GM21737 (cell line): ENCODE results near the gene EIF3CL.
"Not testable (repeated sequence)": the region's sequence is repeated elsewhere in the genome, so short reads cannot be mapped to it uniquely, and the experiment has no call there.

Source experiments
- ATAC-seq: cut with Tn5 transposase; IDR thresholded peaks from one replicate; pipeline ENCODE4 v1.9.1; 2021; ENCODE audit warnings: mild to moderate bottlenecking, moderate library complexity; ENCODE audit not compliant: unreplicated experiment

EIF3CL gene, protein sequence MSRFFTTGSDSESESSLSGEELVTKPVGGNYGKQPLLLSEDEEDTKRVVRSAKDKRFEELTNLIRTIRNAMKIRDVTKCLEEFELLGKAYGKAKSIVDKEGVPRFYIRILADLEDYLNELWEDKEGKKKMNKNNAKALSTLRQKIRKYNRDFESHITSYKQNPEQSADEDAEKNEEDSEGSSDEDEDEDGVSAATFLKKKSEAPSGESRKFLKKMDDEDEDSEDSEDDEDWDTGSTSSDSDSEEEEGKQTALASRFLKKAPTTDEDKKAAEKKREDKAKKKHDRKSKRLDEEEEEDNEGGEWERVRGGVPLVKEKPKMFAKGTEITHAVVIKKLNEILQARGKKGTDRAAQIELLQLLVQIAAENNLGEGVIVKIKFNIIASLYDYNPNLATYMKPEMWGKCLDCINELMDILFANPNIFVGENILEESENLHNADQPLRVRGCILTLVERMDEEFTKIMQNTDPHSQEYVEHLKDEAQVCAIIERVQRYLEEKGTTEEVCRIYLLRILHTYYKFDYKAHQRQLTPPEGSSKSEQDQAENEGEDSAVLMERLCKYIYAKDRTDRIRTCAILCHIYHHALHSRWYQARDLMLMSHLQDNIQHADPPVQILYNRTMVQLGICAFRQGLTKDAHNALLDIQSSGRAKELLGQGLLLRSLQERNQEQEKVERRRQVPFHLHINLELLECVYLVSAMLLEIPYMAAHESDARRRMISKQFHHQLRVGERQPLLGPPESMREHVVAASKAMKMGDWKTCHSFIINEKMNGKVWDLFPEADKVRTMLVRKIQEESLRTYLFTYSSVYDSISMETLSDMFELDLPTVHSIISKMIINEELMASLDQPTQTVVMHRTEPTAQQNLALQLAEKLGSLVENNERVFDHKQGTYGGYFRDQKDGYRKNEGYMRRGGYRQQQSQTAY

GRCh38 chr16:28403220-28404072, at the start of gene EIF3CL:
TSS of gene EIF3CL (minus strand) at chr16:28403841. CDS start at chr16:28403618, 223 bp downstream.
- peak; percentile 94 for ATAC-seq

- ATAC-seq = not testable (repeated sequence)
Observed at GRCh38 chr16:28447081-28447480, 43.4 kb upstream of the EIF3CL start.

GRCh38 chr16:28446388-28446787, 42.7 kb upstream of the EIF3CL start:
- ATAC-seq = not testable (repeated sequence)

- not testable (repeated sequence) for ATAC-seq
Observed at GRCh38 chr16:28443943-28444342, 40.3 kb upstream of the EIF3CL start.

GRCh38 chr16:28438899-28439298, 35.3 kb upstream of the EIF3CL start:
- ATAC-seq = not testable (repeated sequence)

DNA sequence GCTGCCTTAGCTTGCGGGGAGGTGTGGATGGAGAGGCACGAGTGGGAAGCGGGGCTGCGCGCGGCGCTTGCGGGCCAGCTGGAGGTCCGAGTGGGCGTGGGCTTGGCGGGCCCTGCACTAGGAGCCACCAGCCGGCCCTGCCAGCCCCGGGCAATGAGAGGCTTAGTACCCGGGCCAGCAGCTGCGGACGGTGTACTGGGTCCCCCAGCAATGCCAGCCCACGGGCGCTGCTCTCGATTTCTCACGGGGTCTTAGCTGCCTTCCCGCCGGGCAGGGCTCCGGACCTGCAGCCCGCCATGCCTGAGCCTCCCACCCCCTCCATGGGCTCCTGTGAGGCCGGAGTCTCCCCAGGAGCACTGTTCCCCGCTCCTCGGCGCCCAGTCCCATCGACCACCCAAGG, 31.7 kb upstream of the EIF3CL start:
- not testable (repeated sequence) for ATAC-seq

DNA sequence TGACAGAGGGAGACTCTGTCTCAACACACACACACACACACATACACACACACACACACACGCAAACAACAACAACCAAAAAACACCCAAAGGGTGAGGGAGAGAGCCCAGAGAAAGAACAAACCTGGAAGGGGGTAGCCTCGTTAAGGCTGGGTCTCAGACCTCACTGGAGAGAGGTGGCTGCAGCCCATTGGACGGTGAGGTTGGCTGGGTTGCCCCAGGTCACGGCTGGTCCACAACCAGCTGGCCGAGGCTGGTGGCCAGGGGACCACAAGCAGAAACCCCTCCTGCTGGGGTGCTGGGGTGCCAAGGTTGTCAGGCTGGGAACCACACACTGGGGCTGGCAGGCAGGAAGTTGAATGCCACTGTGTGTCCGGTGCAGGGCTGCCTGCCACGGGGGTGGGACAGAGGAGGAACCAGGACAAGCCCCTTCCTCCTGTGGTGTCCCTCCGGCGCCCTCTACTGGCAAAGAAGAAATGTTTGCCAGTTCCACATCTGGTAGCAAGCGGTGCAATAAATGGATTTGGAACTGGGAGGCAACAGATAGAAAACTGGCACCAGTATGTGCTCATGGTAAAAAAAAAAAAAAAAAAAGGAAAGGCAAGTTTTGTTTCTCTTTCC, 22.5 kb upstream of the EIF3CL start:
- peak; percentile 83 for ATAC-seq

- not testable (repeated sequence) for ATAC-seq
Observed at GRCh38 chr16:28421071-28421750, 17.6 kb upstream of the EIF3CL start.

- not testable (repeated sequence) for ATAC-seq
Observed at GRCh38 chr16:28417033-28417432, 13.4 kb upstream of the EIF3CL start.

GRCh38 chr16:28414530-28414929, 10.9 kb upstream of the EIF3CL start:
- ATAC-seq = not testable (repeated sequence)

GRCh38 chr16:28413585-28413984, 9.9 kb upstream of the EIF3CL start:
- ATAC-seq = not testable (repeated sequence)

GRCh38 chr16:28392054-28392453, 11.6 kb downstream of the EIF3CL start:
- ATAC-seq = not testable (repeated sequence)

GRCh38 chr16:28382177-28382867, 21.3 kb downstream of the EIF3CL start:
- ATAC-seq = not testable (repeated sequence)

- not testable (repeated sequence) for ATAC-seq
Observed at GRCh38 chr16:28377822-28378221, 25.8 kb downstream of the EIF3CL start.

DNA sequence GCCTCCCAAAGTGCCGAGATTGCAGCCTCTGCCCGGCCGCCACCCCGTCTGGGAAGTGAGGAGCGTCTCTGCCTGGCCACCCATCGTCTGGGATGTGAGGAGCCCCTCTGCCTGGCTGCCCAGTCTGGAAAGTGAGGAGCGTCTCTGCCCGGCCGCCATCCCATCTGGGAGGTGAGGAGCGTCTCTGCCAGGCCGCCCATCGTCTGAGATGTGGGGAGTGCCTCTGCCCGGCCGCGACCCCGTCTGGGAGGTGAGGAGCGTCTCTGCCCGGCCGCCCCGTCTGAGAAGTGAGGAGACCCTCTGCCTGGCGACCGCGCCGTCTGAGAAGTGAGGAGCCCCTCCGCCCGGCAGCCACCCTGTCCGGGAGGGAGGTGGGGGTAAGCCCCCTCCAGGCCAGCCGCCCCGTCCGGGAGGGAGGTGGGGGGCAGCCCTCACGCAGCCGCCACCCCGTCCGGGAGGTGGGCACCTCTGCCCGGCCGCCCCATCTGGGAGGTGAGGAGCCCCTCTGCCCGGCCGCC, 26.5 kb downstream of the EIF3CL start:
- not testable (repeated sequence) for ATAC-seq

- not testable (repeated sequence) for ATAC-seq
Observed at GRCh38 chr16:28375115-28375514, 28.5 kb downstream of the EIF3CL start.

DNA sequence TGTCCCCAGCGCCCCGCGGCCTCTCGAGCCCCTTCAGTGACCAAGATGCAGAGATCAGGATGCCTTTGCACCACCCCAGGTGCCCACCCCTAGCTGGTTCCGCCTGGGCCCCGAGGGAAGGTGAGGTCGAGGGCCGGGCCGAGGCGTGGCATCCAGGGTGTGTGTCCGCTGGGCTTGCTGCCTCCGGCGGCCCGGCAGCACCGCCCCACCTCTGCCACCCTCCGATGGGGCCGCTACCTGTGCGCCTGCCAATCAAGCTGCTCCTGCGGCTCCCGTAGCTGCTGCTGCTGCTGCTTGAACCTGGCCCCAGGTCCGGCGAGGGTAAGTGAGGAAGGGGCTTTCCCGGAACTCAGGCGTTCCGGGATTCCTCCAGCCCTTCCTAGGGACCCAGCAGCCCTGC, 29.4 kb downstream of the EIF3CL start:
- not testable (repeated sequence) for ATAC-seq

DNA sequence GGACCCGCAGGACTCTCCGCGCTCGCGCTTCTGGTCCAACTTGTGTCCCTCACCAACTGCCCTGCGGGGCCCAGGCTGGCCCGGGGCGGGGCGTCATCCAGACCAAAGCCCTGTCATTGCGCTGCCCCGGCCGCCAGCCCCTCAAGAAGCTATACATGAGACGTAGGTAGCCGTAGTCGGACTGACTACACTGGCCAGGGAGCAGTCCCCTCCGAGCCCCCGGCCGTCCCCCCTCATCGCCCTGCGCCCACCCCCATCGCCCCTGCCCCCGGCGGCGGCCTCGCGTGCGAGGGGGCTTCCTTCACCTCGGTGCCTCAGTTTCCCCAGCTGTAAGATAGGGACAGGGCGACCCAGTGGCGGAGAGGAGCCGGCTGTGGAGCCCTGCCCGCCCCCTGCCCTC, 35.7 kb downstream of the EIF3CL start:
- not testable (repeated sequence) for ATAC-seq
